Naive thymus-derived CD8-positive, alpha-beta T cell (primary cell): Measurements from ENCODE around the gene SCT. TPM values are rescaled to one million over a fixed set of nuclear protein-coding genes. Genes with fewer than 3 reads are reported as not detected.
"Not testable (repeated sequence)": the region's sequence is repeated elsewhere in the genome, so short reads cannot be mapped to it uniquely, and the experiment has no call there.

Experiments used
- ATAC-seq, 2 donors: fragments of 150-1000 bp; cut with Tn5 transposase in 1 of 2; sonication (Bioruptor Pico), chemical (Tn5 transposase) in 1 of 2; 1 replicate in 1 of 2; 2 replicates in 1 of 2; pipeline ENCODE4 v1.10.0; 2021; ENCODE audit warnings: mild to moderate bottlenecking in 2 of 2, moderate library complexity in 2 of 2
- POLR2A ChIA-PET: fragments of 350-600 bp; sonication (Branson Sonifier 250); formaldehyde crosslinking; loops from one replicate; lab custom pipeline; 2021; ENCODE audit warnings: antibody characterized with exemption; lab: Charles Lee
- DNase-seq, 10 donors: peaks; one replicate each; pipeline versions ENCODE4 v3.0.0 to v3.0.0-alpha.2; 2020 to 2022
- H3K27ac Mint-ChIP-seq, 10 donors: one replicate each; pipeline ENCODE4 v1.8.0; 2020 to 2022; ENCODE audit warnings: mild to moderate bottlenecking in 10 of 10, mixed read lengths in 10 of 10, moderate library complexity in 4 of 10, inconsistent platforms in 1 of 10
- H3K27me3 Mint-ChIP-seq, 5 donors: one replicate each; pipeline ENCODE4 v1.8.0; 2021 to 2022; ENCODE audit warnings: mixed read lengths in 5 of 5
- H3K36me3 Mint-ChIP-seq, 3 donors: one replicate each; pipeline ENCODE4 v1.8.0; 2020 to 2022; ENCODE audit warnings: mixed read lengths in 3 of 3, mild to moderate bottlenecking in 2 of 3, inconsistent platforms in 1 of 3
- H3K4me1 Mint-ChIP-seq, 4 donors: one replicate each; pipeline ENCODE4 v1.8.0; 2021 to 2022; ENCODE audit warnings: mixed read lengths in 4 of 4
- H3K4me3 Mint-ChIP-seq, 10 donors: one replicate each; pipeline ENCODE4 v1.8.0; 2020 to 2022; ENCODE audit warnings: mild to moderate bottlenecking in 10 of 10, mixed read lengths in 10 of 10, moderate library complexity in 6 of 10, inconsistent platforms in 1 of 10
- H3K9me3 Mint-ChIP-seq, 9 donors: one replicate each; pipeline ENCODE4 v1.8.0; 2020 to 2022; ENCODE audit warnings: mixed read lengths in 9 of 9, mild to moderate bottlenecking in 3 of 9, inconsistent platforms in 1 of 9, moderate library complexity in 1 of 9
- polyA plus RNA-seq, 3 donors: library from polyadenylated mRNA; unstranded; fragments of 300-500 nt; fragmentation: Illumina TruSeq; gene quantifications; one replicate each; pipeline ENCODE4 v1.2.3, GENCODE V29; 2021
- total RNA-seq, 8 experiments: library from RNA in 2 of 8; stranded (reverse) in 2 of 8; gene quantifications; one replicate each; pipeline ENCODE4 v1.2.3 and lab custom pipeline; 2021 to 2026

The SCT gene
- total and polyA plus RNA-seq, 5 experiments from 2014 or later, result not detected

DNA sequence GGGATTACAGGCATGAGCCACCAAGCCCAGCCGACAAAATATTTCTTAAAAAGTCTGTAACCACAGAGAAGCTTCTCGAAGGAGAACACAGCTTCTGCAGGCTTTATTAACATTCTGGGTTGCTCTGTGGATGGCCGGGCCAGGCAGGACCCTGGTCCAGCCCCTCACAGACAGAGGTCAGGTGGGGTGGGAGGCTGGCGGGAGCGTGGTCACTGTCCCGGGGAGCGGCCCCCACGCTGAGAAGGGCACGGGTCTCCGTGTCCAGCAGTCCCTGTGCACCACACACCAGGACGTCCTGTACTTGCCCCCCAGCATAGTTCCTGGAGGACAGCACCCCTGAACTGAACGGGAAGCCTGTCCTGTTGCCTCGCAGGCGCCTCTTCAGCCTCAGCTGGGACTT, 29.4 kb upstream of the SCT start:
- DNase-seq, result no peak
- no peak for ATAC-seq
- Mint-ChIP-seq H3K9me3 (no peaks in the 10 kb centered on the region), H3K4me1 (no peaks in the 10 kb centered on the region), H3K36me3 (peaks cover 0 to 60% (median 7%) of the 10 kb centered on the region in 3 donors), H3K27me3 (no peaks in the 10 kb centered on the region), H3K4me3 (no peak overlapping the region), H3K27ac (no peak overlapping the region)
- POLR2A ChIA-PET, result no interaction called here

DNA sequence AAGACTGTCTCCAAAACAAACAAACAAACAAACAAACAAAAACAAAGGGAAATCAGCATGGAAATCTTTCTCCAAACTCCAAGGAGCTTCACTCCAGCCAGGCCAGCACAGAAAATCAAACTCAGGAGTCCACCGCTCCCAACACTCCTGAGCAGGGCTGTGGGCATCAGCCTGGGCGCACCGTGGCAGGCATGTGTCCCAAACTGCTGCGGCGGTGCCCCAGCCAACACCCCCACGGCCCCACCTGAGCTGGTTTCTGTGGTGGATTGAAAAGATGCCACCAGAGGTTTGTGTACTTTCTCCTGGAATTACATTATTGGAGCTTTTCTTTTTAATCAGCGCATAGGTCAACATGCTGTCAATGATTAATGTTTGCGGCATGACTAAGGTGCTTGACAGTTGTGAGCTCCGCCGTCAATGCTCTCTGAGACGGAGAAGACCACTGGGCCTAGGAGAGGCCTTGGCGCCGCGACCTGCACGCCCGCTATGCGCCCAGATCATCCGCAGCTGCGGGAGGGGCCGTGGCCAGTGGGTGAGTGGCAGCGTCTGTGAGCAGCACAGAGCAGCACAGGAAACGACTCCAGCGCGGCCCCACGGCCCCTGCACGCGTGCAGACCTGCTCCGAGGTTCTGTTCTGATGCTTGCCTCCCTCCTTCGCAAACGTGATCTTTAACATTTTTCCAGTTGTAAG, 28.2 kb upstream of the SCT start:
- no peak for ATAC-seq
- no peak for DNase-seq
- no peak overlapping the region for H3K27ac Mint-ChIP-seq
- no peaks in the 10 kb centered on the region for H3K4me1 Mint-ChIP-seq
- no peaks in the 10 kb centered on the region for H3K27me3 Mint-ChIP-seq
- no peak overlapping the region for H3K4me3 Mint-ChIP-seq
- H3K36me3 Mint-ChIP-seq, result peaks cover 0 to 68% (median 8%) of the 10 kb centered on the region in 3 donors
- H3K9me3 Mint-ChIP-seq, result no peaks in the 10 kb centered on the region
- POLR2A ChIA-PET, result interaction anchor here (0.6 kb wide), 1 partner anchor 65 kb away, joined by 3 read pairs; no protein-coding TSS in a partner anchor

DNA sequence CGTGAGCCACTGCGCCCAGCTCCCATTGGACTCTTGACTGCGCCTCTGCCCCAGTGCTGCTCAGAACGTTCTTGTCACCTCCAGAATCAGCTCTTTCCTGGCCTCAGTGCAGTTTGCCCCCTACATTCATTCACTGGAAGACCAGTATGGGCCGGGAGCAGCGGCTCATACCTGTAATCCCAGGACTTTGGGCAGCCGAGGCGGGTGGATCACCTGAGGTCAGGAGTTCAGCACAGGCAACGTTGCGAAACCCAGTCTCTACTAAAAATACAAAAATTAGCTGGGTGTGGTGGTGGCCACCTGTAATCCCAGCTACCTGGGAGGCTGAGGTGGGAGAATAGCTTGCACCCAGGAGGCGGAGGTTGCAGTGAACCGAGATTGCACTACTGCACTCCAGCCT, 27.5 kb upstream of the SCT start:
- ATAC-seq, H3K4me3 Mint-ChIP-seq, H3K4me1 Mint-ChIP-seq, H3K9me3 Mint-ChIP-seq, H3K27ac Mint-ChIP-seq, H3K27me3 Mint-ChIP-seq, DNase-seq, POLR2A ChIA-PET: not testable (repeated sequence)
- peaks cover 0 to 72% (median 7%) of the 10 kb centered on the region in 3 donors for H3K36me3 Mint-ChIP-seq

DNA sequence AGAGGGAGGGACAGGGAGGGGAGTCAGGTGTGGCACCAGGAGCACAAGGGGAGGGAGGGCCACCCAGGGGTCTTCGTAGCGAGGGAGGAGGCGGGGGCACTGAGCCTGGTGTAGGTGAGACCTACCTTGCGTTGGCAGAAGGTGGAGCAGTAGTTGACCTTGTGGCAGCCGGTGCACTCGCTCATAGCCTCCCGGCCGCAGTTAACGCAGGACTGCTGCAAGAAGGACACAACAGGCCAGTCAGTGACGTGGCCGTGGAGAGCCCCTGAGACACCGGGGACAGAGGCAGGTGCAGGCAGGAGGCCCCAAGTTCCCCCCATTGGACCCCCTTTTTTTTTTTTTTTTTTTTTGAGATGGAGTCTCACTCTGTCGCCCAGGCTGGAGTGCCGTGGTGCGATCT, 26.9 kb upstream of the SCT start:
- Mint-ChIP-seq H3K9me3 (no peaks in the 10 kb centered on the region), H3K36me3 (peaks cover 0 to 69% (median 5%) of the 10 kb centered on the region in 3 donors), H3K4me1 (no peaks in the 10 kb centered on the region), H3K27me3 (no peaks in the 10 kb centered on the region), H3K4me3 (no peak overlapping the region), H3K27ac (no peak overlapping the region)
- DNase-seq (no peak), ATAC-seq (no peak)
- POLR2A ChIA-PET, result no interaction called here

DNA sequence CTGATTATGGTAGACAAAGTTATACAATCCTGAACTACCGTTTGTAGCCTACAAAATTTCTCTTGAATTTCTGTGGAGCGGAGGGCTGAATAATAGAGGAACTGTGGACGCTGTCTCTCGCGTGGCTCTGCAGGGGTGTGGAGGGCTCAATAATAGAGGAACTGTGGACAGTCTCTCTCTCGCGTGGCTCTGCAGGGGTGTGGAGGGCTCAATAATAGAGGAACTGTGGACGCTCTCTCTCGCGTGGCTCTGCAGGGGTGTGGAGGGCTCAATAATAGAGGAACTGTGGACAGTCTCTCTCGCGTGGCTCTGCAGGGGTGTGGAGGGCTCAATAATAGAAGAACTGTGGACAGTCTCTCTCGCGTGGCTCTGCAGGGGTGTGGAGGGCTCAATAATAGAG, 26.2 kb upstream of the SCT start:
- not testable (repeated sequence) for H3K4me3 Mint-ChIP-seq, H3K27ac Mint-ChIP-seq, ATAC-seq, DNase-seq, H3K27me3 Mint-ChIP-seq, H3K4me1 Mint-ChIP-seq, H3K9me3 Mint-ChIP-seq
- POLR2A ChIA-PET, result interaction anchor here (0.7 kb wide), 1 partner anchor 29 kb away, joined by 4 read pairs; no protein-coding TSS in a partner anchor
- H3K36me3 Mint-ChIP-seq, result peaks cover 0 to 66% (median 5%) of the 10 kb centered on the region in 3 donors

DNA sequence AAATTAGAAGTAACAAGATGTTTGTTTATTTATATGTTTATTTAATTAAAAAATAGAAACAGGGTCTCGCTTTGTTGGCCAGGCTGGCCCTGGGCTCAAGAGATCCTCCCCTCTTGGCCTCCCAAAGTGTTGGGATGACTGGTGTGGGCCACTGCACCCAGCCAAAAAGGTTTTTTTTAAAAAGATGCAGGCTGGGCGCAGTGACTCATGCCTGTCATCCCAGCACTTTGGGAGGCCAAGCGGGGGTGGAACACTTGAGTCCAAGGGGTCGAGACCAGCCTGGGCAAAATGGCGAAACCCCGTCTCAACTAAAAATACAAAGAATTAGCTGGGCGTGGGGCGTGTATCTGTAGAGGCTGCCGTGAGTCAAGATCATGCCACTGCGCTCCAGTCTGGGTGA, 23.5 kb upstream of the SCT start:
- H3K27me3 Mint-ChIP-seq, result no peaks in the 10 kb centered on the region
- H3K4me1 Mint-ChIP-seq, result peaks cover 0 to 2% (median 2%) of the 10 kb centered on the region in 4 donors
- DNase-seq, result no peak
- POLR2A ChIA-PET, result no interaction called here
- peaks cover 0 to 59% (median 5%) of the 10 kb centered on the region in 3 donors for H3K36me3 Mint-ChIP-seq
- H3K9me3 Mint-ChIP-seq, result no peaks in the 10 kb centered on the region
- no peak overlapping the region for H3K4me3 Mint-ChIP-seq
- no peak for ATAC-seq
- H3K27ac Mint-ChIP-seq, result no peak overlapping the region

DNA sequence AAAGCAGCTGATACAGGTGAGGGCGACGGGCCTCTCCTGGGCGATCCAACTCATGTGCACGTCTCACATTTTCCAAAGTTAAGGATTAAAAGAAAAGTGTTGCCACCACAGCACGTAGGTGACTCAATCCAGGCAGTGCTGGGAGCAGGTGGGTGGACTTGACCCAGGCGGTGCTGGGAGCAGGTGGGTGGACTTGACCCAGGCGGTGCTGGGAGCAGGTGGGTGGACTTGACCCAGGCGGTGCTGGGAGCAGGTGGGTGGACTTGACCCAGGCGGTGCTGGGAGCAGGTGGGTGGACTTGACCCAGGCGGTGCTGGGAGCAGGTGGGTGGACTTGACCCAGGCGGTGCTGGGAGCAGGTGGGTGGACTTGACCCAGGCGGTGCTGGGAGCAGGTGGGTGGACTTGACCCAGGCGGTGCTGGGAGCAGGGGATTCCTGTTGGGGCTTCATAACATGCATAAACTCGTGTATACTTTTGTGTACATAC, 20.7 kb upstream of the SCT start:
- not testable (repeated sequence) for H3K4me3 Mint-ChIP-seq, H3K9me3 Mint-ChIP-seq, H3K27me3 Mint-ChIP-seq, H3K4me1 Mint-ChIP-seq, ATAC-seq, DNase-seq
- Mint-ChIP-seq H3K27ac (peak overlapping the region in 1 of 10 donors; percentile 44), H3K36me3 (peaks cover 0 to 49% (median 5%) of the 10 kb centered on the region in 3 donors)
- POLR2A ChIA-PET, result interaction anchor here (0.7 kb wide), 1 partner anchor 13 kb away, joined by 3 read pairs; no protein-coding TSS in a partner anchor

DNA sequence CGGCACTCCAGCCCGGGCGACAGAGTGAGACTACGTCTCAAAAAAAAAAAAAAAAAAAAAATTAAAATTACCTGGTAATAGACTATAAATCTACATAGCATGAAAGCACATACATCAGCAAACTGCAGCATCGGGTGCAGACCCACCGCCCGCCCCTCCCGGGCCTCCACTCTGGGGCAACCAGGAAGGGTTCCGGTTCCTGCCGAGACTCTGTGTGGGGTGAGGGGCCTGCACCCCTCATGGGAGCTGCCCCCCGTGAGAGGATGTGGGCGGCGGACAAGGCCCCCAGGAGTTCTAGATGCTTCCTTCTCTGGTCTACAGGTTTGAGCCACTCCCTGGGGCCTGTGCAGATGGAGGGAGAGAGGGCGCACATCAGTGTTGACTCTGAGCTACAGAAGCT, 19.2 kb upstream of the SCT start:
- Mint-ChIP-seq H3K4me3 (peak overlapping the region in 1 of 10 donors; percentile 8), H3K9me3 (no peaks in the 10 kb centered on the region), H3K4me1 (peaks cover 0 to 4% (median 3%) of the 10 kb centered on the region in 4 donors), H3K36me3 (peaks cover 0 to 34% (median 2%) of the 10 kb centered on the region in 3 donors), H3K27ac (no peak overlapping the region), H3K27me3 (no peaks in the 10 kb centered on the region)
- no peak for DNase-seq
- POLR2A ChIA-PET, result no interaction called here
- ATAC-seq, result no peak

DNA sequence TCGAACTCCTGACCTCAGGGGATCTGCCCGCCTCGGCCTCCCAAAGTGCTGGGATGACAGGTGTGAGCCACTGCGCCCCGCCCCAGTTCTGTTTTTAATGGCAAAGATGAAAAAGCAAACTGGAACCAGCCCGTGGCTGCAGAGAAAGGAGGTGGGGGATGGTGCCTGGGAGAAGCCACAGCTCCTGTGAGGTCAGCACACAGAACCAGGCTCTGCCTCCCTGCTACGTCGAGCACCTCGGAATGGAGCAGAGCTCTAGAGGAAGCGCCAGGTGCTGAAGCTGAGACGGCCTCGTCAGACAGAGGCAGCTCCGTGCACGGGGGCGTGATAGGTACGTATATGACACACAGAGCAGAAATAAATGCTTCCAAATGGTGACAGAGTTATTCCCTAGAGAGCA, 18.6 kb upstream of the SCT start:
- POLR2A ChIA-PET, result no interaction called here
- Mint-ChIP-seq H3K36me3 (peaks cover 0 to 29% (median 0%) of the 10 kb centered on the region in 3 donors), H3K4me3 (peak overlapping the region in 2 of 10 donors; percentile 39 to 43), H3K4me1 (peaks cover 2 to 4% (median 3%) of the 10 kb centered on the region in 4 donors), H3K9me3 (no peaks in the 10 kb centered on the region), H3K27ac (peak overlapping the region in 6 of 10 donors; percentile 50 to 85 (median 73)), H3K27me3 (peaks cover 0 to under 1% (median 0%) of the 10 kb centered on the region in 5 donors)
- DNase-seq (no peak), ATAC-seq (no peak)

DNA sequence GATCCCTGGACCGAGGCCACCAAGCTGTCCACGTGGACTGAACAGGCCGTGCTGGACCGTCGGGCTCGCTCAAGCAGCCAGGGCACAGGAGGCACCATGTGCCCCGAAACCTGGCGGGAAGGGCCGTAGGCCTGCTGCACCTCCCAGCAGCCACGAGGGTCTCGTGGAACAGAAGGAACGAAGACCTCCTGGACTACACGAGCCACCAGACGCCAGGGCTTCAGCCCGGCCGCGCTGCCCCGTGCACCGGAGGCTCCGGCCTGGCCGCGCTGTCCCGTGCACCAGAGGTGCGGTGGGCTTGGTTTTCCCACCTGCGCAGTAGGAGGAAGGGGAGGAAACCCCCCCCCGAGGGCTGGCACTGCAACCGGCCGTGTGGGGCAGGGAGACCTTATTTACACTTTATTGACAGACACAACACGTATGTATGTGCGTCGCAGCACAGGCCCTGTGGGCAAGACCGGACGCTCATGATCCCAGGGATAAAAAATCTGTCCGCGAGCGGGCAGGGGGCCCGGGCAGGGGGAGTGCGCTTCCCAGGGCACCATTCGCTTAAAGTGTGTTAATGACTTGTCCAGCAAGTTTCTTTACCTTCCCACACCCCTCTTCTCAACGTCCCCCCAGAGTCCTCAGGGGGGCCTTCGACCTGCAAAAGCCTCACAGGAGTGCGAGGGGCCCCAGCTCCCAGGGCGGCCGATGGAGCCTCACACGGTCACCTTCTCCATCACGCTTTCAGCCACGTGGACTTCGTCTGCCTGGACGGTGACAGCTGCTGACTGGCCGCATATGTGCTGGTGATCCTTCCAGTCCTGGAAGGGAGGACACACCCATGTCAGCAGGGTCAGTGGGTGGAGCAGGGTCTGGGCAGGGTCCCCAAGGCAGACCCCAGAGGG, 17.1 kb upstream of the SCT start:
- Mint-ChIP-seq H3K36me3 (peaks cover 0 to 20% (median 0%) of the 10 kb centered on the region in 3 donors), H3K4me3 (no peak overlapping the region), H3K27me3 (peaks cover 0 to 4% (median 2%) of the 10 kb centered on the region in 5 donors), H3K9me3 (no peaks in the 10 kb centered on the region), H3K27ac (no peak overlapping the region), H3K4me1 (peaks cover 4 to 8% (median 6%) of the 10 kb centered on the region in 4 donors)
- DNase-seq (no peak), ATAC-seq (no peak)
- POLR2A ChIA-PET, result no interaction called here

DNA sequence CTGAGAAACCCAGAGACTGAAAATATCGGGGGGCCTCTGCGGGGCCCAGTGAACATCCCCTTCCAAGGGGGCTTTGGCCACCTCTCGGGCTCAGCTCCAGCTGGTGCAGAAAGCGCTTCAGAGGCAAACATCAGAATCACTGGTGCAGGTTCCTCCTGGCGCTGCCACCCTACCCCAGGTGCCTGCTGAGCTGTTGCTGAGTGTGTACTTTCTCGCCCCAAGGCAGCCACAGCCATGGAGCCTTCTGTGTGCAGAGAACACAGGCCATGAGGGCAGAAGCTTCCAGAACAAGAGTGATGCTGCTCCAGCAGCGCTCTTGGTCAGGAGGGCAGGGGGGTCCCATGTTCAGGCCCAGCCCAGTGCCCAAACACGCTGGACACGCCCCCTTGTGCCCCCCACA, 16.4 kb upstream of the SCT start:
- H3K36me3 Mint-ChIP-seq, result peaks cover 0 to 19% (median 0%) of the 10 kb centered on the region in 3 donors
- H3K4me1 Mint-ChIP-seq, result peaks cover 6 to 14% (median 9%) of the 10 kb centered on the region in 4 donors
- POLR2A ChIA-PET, result no interaction called here
- DNase-seq, result no peak
- H3K4me3 Mint-ChIP-seq, result no peak overlapping the region
- H3K27ac Mint-ChIP-seq, result no peak overlapping the region
- ATAC-seq, result peak in 1 of 2 donors; percentile 50
- H3K27me3 Mint-ChIP-seq, result peaks cover 0 to 9% (median 6%) of the 10 kb centered on the region in 5 donors
- H3K9me3 Mint-ChIP-seq, result no peaks in the 10 kb centered on the region

DNA sequence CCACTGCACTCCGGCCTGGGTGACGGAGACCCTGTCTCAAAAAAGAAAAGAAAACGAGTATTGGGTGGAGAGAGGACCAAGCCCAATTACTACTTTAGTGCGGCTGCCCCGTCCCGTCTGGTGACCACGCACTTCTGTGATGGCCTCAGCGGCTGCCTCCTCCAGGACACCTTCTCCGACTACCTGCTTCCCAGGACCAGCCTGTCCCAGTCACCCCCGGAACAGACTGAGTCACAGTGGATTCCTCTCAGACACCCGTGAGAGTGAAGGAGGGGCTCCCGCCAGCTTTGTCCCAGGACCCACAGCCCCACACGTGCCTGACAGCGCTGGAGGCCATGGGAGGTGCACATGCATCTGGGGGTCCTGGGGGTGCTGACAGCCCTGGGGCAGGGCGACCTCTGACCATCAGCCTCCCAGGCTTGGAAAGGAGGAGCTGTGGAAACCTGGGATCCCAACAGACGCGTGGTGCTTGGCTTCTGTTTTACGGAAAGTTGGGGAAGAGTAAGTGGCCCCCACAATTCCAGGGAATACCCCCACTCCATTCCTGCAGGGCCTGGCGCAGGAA, 14.9 kb upstream of the SCT start:
- Mint-ChIP-seq H3K4me3 (no peak overlapping the region), H3K27ac (no peak overlapping the region), H3K9me3 (no peaks in the 10 kb centered on the region), H3K36me3 (peaks cover 0 to 17% (median 0%) of the 10 kb centered on the region in 3 donors), H3K27me3 (peaks cover 0 to 18% (median 12%) of the 10 kb centered on the region in 5 donors), H3K4me1 (peaks cover 9 to 20% (median 15%) of the 10 kb centered on the region in 4 donors)
- DNase-seq, result no peak
- ATAC-seq, result no peak
- POLR2A ChIA-PET, result no interaction called here
